ENCODE data around the gene AMHR2.
A peak's percentile ranks its signal among the peaks of the same experiment; 100 is the strongest.

DNA sequence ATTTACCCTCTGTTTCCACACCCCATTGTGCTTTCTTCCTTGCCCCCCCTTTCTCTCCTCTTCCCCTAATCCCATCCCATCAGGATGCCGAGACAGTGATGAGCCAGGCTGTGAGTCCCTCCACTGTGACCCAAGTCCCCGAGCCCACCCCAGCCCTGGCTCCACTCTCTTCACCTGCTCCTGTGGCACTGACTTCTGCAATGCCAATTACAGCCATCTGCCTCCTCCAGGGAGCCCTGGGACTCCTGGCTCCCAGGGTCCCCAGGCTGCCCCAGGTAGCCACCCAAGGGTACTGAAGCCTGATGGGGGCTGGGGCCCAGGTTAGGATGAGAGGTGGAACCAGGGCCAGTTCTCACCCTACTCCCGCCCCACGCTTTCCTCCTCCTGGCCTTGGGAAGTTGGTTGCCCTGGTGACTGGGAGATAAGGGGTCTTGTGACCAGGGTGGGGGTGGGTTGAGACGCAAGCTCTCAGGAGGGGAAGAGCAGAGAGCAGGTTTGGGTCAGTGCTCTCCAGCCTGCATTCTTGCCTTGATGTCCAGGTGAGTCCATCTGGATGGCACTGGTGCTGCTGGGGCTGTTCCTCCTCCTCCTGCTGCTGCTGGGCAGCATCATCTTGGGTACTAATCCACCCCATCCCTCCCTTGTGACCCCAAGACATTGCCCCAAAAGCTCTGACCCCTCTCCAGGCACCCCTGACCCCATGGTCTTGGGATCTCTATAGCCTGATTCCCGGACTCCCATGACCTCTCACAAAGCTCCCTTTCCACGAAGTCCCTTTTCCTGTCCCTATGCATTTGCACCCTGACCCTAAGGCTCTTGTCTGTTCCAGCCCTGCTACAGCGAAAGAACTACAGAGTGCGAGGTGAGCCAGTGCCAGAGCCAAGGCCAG, 1.2 kb downstream of the AMHR2 start:
- TF ChIP-seq POLR2A (IDR thresholded peaks at IDR 0.05), result peak; percentile 35
- TF ChIP-seq, protein P1, sequence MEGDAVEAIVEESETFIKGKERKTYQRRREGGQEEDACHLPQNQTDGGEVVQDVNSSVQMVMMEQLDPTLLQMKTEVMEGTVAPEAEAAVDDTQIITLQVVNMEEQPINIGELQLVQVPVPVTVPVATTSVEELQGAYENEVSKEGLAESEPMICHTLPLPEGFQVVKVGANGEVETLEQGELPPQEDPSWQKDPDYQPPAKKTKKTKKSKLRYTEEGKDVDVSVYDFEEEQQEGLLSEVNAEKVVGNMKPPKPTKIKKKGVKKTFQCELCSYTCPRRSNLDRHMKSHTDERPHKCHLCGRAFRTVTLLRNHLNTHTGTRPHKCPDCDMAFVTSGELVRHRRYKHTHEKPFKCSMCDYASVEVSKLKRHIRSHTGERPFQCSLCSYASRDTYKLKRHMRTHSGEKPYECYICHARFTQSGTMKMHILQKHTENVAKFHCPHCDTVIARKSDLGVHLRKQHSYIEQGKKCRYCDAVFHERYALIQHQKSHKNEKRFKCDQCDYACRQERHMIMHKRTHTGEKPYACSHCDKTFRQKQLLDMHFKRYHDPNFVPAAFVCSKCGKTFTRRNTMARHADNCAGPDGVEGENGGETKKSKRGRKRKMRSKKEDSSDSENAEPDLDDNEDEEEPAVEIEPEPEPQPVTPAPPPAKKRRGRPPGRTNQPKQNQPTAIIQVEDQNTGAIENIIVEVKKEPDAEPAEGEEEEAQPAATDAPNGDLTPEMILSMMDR (IDR thresholded peaks at IDR 0.05), result no peak
